ENCODE data around the gene DAPK1. TPM values are rescaled to one million over a fixed set of nuclear protein-coding genes. Genes with fewer than 3 reads are reported as not detected.

Gene DAPK1
- total and polyA plus RNA-seq, 4 donors, result 33.0 to 301 (median 94.1) TPM

DNA sequence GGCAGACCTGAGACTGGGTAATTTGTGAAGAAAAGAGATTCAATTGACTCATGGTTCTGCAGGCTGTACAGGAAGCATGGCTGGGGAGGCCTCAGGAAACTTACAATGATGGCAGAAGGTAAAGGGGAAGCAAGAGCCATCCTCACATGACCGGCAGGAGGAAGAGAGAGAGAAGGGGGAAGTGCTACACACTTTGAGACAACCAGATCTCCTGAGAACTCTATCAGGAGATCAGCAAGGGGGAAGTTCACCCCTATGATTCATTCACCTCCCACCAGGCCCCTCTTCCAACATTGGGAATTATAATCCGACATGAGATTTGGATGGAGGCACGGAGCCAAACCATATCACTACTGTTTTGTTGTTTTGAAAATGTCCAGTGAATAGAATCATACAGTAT, 110.2 kb downstream of the DAPK1 start:
- Histone ChIP-seq H3K4me3 (no peak overlapping the region), H3K27me3 (ENCODE audit: control insufficient read depth in 3 of 3, insufficient read depth in 3 of 3, low read length in 2 of 3) (no peaks in the 10 kb centered on the region), H3K4me1 (ENCODE audit: control insufficient read depth in 5 of 5, insufficient read depth in 5 of 5, low read length in 5 of 5) (peaks cover 0 to 51% (median 29%) of the 10 kb centered on the region in 5 donors), H3K36me3 (ENCODE audit: control insufficient read depth in 4 of 4, insufficient read depth in 4 of 4, low read length in 4 of 4) (peaks cover 0 to 43% (median 16%) of the 10 kb centered on the region in 4 donors), H3K9ac (ENCODE audit: insufficient read depth in 1 of 2, low read length in 2 of 2) (no peak overlapping the region), H3K9me3 (ENCODE audit: control insufficient read depth in 4 of 4, insufficient read depth in 3 of 4, low read length in 3 of 4) (no peaks in the 10 kb centered on the region), H3K27ac (ENCODE audit: low read depth in 1 of 2, low read length in 1 of 2) (peak overlapping the region in 1 of 2 donors; percentile 52)
- WGBS, 2 donors, result 59 to 65% methylated on average over 3 of the region's 3 CpGs
- ATAC-seq (ENCODE audit: insufficient read depth, low FRiP score), result peak; percentile 37
- TF ChIP-seq CTCF (IDR thresholded peaks at IDR 0.05; ENCODE audit: control extremely low read depth, extremely low read depth), result no peak
- DNase-seq, result no peak

DNA sequence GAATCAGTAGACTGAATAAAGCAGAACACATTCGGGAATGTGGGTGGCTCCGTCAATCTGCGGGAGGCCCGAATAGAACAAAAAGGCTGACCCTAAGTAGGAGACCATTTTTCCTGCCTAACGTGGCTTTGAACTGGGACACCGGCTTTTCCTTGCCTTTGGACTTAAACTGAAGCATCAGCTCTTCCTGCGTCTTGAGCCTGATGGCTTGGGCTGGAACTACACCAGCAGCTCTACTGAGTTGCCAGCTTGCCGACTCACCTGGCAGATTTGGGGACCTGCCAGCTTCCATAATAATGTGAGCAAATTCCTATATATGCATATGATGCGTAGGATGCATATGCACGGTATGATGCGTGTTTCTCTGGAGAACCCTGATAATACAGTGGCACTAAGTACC, 111.3 kb downstream of the DAPK1 start:
- no peaks in the 10 kb centered on the region for H3K27me3 ChIP-seq (ENCODE audit: control insufficient read depth in 3 of 3, insufficient read depth in 3 of 3, low read length in 2 of 3)
- ATAC-seq (ENCODE audit: insufficient read depth, low FRiP score) (no peak), DNase-seq (no peak)
- no peak overlapping the region for H3K27ac ChIP-seq (ENCODE audit: low read depth in 1 of 2, low read length in 1 of 2)
- peaks cover 0 to 62% (median 35%) of the 10 kb centered on the region in 5 donors for H3K4me1 ChIP-seq (ENCODE audit: control insufficient read depth in 5 of 5, insufficient read depth in 5 of 5, low read length in 5 of 5)
- peaks cover 0 to 43% (median 16%) of the 10 kb centered on the region in 4 donors for H3K36me3 ChIP-seq (ENCODE audit: control insufficient read depth in 4 of 4, insufficient read depth in 4 of 4, low read length in 4 of 4)
- no peaks in the 10 kb centered on the region for H3K9me3 ChIP-seq (ENCODE audit: control insufficient read depth in 4 of 4, insufficient read depth in 3 of 4, low read length in 3 of 4)
- H3K9ac ChIP-seq (ENCODE audit: insufficient read depth in 1 of 2, low read length in 2 of 2), result no peak overlapping the region
- TF ChIP-seq CTCF (IDR thresholded peaks at IDR 0.05; ENCODE audit: control extremely low read depth, extremely low read depth), result no peak
- H3K4me3 ChIP-seq, result no peak overlapping the region
- 93 to 96% methylated on average over 11 of the region's 11 CpGs for WGBS, 2 donors

GRCh38 chr9:87609486-87609885, 111.8 kb downstream of the DAPK1 start:
- Histone ChIP-seq H3K27me3 (ENCODE audit: control insufficient read depth in 3 of 3, insufficient read depth in 3 of 3, low read length in 2 of 3) (no peaks in the 10 kb centered on the region), H3K4me1 (ENCODE audit: control insufficient read depth in 5 of 5, insufficient read depth in 5 of 5, low read length in 5 of 5) (peaks cover 0 to 67% (median 39%) of the 10 kb centered on the region in 5 donors), H3K36me3 (ENCODE audit: control insufficient read depth in 4 of 4, insufficient read depth in 4 of 4, low read length in 4 of 4) (peaks cover 0 to 46% (median 16%) of the 10 kb centered on the region in 4 donors), H3K4me3 (no peak overlapping the region), H3K27ac (ENCODE audit: low read depth in 1 of 2, low read length in 1 of 2) (no peak overlapping the region), H3K9me3 (ENCODE audit: control insufficient read depth in 4 of 4, insufficient read depth in 3 of 4, low read length in 3 of 4) (no peaks in the 10 kb centered on the region), H3K9ac (ENCODE audit: insufficient read depth in 1 of 2, low read length in 2 of 2) (no peak overlapping the region)
- no peak for DNase-seq
- 86 to 93% methylated on average over 5 of the region's 5 CpGs for WGBS, 2 donors
- no peak for TF ChIP-seq CTCF (IDR thresholded peaks at IDR 0.05; ENCODE audit: control extremely low read depth, extremely low read depth)
- ATAC-seq (ENCODE audit: insufficient read depth, low FRiP score), result no peak

Measured in lung (tissue), 12 donors.